Measurements from ENCODE around the gene MAPK9.
A peak's percentile ranks its signal among the peaks of the same experiment; 100 is the strongest.

Gene MAPK9

GRCh38 chr5:180294913-180295555 is 3.2 kb upstream of the MAPK9 start:
- DNase-seq (ENCODE audit: low read depth), result no peak

- no peak for DNase-seq (ENCODE audit: low read depth)
Measured at GRCh38 chr5:180294411-180294810, 2.5 kb upstream of the MAPK9 start.

GRCh38 chr5:180291234-180291940 is 496 bp downstream of the MAPK9 start:
- peak; percentile 15 for DNase-seq (ENCODE audit: low read depth)

- DNase-seq (ENCODE audit: low read depth), result no peak
Measured at GRCh38 chr5:180290568-180291233, 1.2 kb downstream of the MAPK9 start.

GRCh38 chr5:180289966-180290365 is 1.9 kb downstream of the MAPK9 start:
- no peak for DNase-seq (ENCODE audit: low read depth)

- no peak for DNase-seq (ENCODE audit: low read depth)
Measured at GRCh38 chr5:180289433-180289832, 2.5 kb downstream of the MAPK9 start.

GRCh38 chr5:180287868-180288267 is 4.0 kb downstream of the MAPK9 start:
- no peak for DNase-seq (ENCODE audit: low read depth)

GRCh38 chr5:180287404-180287803 is 4.5 kb downstream of the MAPK9 start:
- no peak for DNase-seq (ENCODE audit: low read depth)

GRCh38 chr5:180284149-180284548 is 7.7 kb downstream of the MAPK9 start:
- no peak for DNase-seq (ENCODE audit: low read depth)

GRCh38 chr5:180283026-180283615 is 8.8 kb downstream of the MAPK9 start:
- no peak for DNase-seq (ENCODE audit: low read depth)

- DNase-seq (ENCODE audit: low read depth), result no peak
Measured at GRCh38 chr5:180282281-180282680, 9.6 kb downstream of the MAPK9 start.

GRCh38 chr5:180281706-180282105 is 10.2 kb downstream of the MAPK9 start:
- no peak for DNase-seq (ENCODE audit: low read depth)

- DNase-seq (ENCODE audit: low read depth), result no peak
Measured at GRCh38 chr5:180274695-180275094, 17.2 kb downstream of the MAPK9 start.

GRCh38 chr5:180271221-180271620 is 20.7 kb downstream of the MAPK9 start:
- DNase-seq (ENCODE audit: low read depth), result no peak

GRCh38 chr5:180259260-180259611 is 32.6 kb downstream of the MAPK9 start:
- no peak for DNase-seq (ENCODE audit: low read depth)

- no peak for DNase-seq (ENCODE audit: low read depth)
Measured at GRCh38 chr5:180253036-180253824, 38.7 kb downstream of the MAPK9 start.

GRCh38 chr5:180251887-180252286 is 40.0 kb downstream of the MAPK9 start:
- DNase-seq (ENCODE audit: low read depth), result no peak

GRCh38 chr5:180251141-180251540 is 40.7 kb downstream of the MAPK9 start:
- no peak for DNase-seq (ENCODE audit: low read depth)

GRCh38 chr5:180250329-180250728 is 41.6 kb downstream of the MAPK9 start:
- no peak for DNase-seq (ENCODE audit: low read depth)

GRCh38 chr5:180241600-180241999 is 50.3 kb downstream of the MAPK9 start:
- DNase-seq (ENCODE audit: low read depth), result no peak

- DNase-seq (ENCODE audit: low read depth), result no peak
Measured at GRCh38 chr5:180238631-180239030, 53.3 kb downstream of the MAPK9 start.

- no peak for DNase-seq (ENCODE audit: low read depth)
Measured at GRCh38 chr5:180235846-180236245, 56.0 kb downstream of the MAPK9 start.

Measured in activated T-helper 1 cell treated with Interleukin-2 at 50 U/mL for 16 hours (primary cell).